Kidney (tissue), 14 donors: ENCODE measurements around the gene NYAP2. TPM values are rescaled to one million over a fixed set of nuclear protein-coding genes. Genes with fewer than 3 reads are reported as not detected.

Experiments used
- DNase-seq, 5 donors: peaks; one replicate each; pipeline ENCODE4 v3.0.0-alpha.2; 2013 to 2020
- FAIRE-seq: peaks from 2 replicates; lab custom pipeline; 2012; peaks lifted over from hg19 to GRCh38; lab: Jason Lieb, UNC
- H3K27ac ChIP-seq, 2 donors: one replicate each; pipeline ENCODE4 v1.7.0; 2013; ENCODE audit warnings: low read depth in 2 of 2, low read length in 2 of 2, inconsistent platforms in 1 of 2
- H3K27me3 ChIP-seq: one replicate; pipeline ENCODE4 v1.7.1; 2013; ENCODE audit warnings: low read length, inconsistent platforms; ENCODE audit not compliant: control insufficient read depth, insufficient read depth
- H3K36me3 ChIP-seq, 3 donors: one replicate each; pipeline versions ENCODE4 v1.7.0 to v1.7.1; 2013; ENCODE audit warnings: low read length in 3 of 3, control low read depth in 1 of 3, inconsistent platforms in 1 of 3; ENCODE audit not compliant: insufficient read depth in 3 of 3, control insufficient read depth in 2 of 3
- H3K4me1 ChIP-seq, 3 donors: one replicate each; pipeline versions ENCODE4 v1.7.0 to v1.7.1; 2013; ENCODE audit warnings: low read length in 3 of 3, inconsistent platforms in 1 of 3, low read depth in 1 of 3; ENCODE audit not compliant: control insufficient read depth in 2 of 3, insufficient read depth in 2 of 3
- H3K4me3 ChIP-seq, 3 donors: one replicate each; pipeline versions ENCODE4 v1.7.0 to v1.8.1; 2013; ENCODE audit warnings: low read length in 3 of 3, control low read depth in 1 of 3, inconsistent platforms in 1 of 3
- H3K9ac ChIP-seq, 3 donors: one replicate each; pipeline versions ENCODE4 v1.7.0 to v1.7.1; 2013; ENCODE audit warnings: low read length in 3 of 3, control low read depth in 1 of 3, inconsistent platforms in 1 of 3
- H3K9me3 ChIP-seq, 3 donors: one replicate each; pipeline versions ENCODE4 v1.7.0 to v1.7.1; 2013; ENCODE audit warnings: low read length in 3 of 3, control low read depth in 1 of 3, inconsistent platforms in 1 of 3; ENCODE audit not compliant: control insufficient read depth in 2 of 3, insufficient read depth in 1 of 3
- CTCF ChIP-seq: IDR thresholded peaks from 3 replicates; pipeline ENCODE4 v1.5.1; 2012; ENCODE audit warnings: mild to moderate bottlenecking, moderate library complexity, borderline replicate concordance; ENCODE audit not compliant: insufficient read depth; ENCODE audit errors: extremely low read depth
- intact Hi-C: fragments of 100-400 bp; cut with DNase I; formaldehyde crosslinking; loops from one replicate; pipeline ENCODE4 v1.11.1; 2022
- polyA plus RNA-seq: library from polyadenylated mRNA; stranded (reverse); fragments of 350-450 nt; fragmentation: Illumina TruSeq; extraction: RNeasy Lipid Tissue Mini Kit (QIAGEN cat#74804); gene quantifications from one replicate; pipeline ENCODE4 v1.2.3, GENCODE V29; 2014; ENCODE audit warnings: low read depth, low replicate concordance; ENCODE audit not compliant: insufficient read depth
- total RNA-seq: library from RNA; stranded (reverse); fragmentation: NEBNext Ultra II Directional; extraction: Animal tissue kit (Norgen Biotek cat#: 25700); gene quantifications from one replicate; pipeline ENCODE4 v1.2.1, GENCODE V29; 2021
- donor health status: control.
- donor health status: control.
- donor health status: control.
- donor health status: control.
- donor health status: control.
- donor health status: DM: yes; HTN: yes; CAD: no.
- donor health status: Normal renal cell carcinoma (clear cell type).

NYAP2 gene
- total and polyA plus RNA-seq, 2 donors from 2014 or later = 0.66 TPM; not detected in 1

- DNase-seq (peak; percentile 62 to 80 (median 65)), FAIRE-seq (peak; percentile 85)
- peak; percentile 84 for TF ChIP-seq CTCF
- Histone ChIP-seq H3K27me3 (no peaks in the 10 kb centered on the region), H3K9ac (no peak overlapping the region), H3K9me3 (no peaks in the 10 kb centered on the region), H3K4me3 (no peak overlapping the region), H3K27ac (no peak overlapping the region), H3K36me3 (no peaks in the 10 kb centered on the region), H3K4me1 (no peaks in the 10 kb centered on the region)
- intact Hi-C loops = loop anchor here (10.0 kb wide), 1 partner anchor 536 kb away; no protein-coding TSS in a partner anchor
Measured at GRCh38 chr2:225660262-225661131, 261.0 kb downstream of the NYAP2 start.

- no peak for DNase-seq
- Histone ChIP-seq H3K9me3 (no peaks in the 10 kb centered on the region), H3K27ac (no peak overlapping the region), H3K27me3 (no peaks in the 10 kb centered on the region), H3K9ac (no peak overlapping the region), H3K4me3 (no peak overlapping the region), H3K4me1 (no peaks in the 10 kb centered on the region), H3K36me3 (no peaks in the 10 kb centered on the region)
- FAIRE-seq = no peak
- intact Hi-C loops = loop anchor here (10.0 kb wide), 1 partner anchor 537 kb away; no protein-coding TSS in a partner anchor
- no peak for TF ChIP-seq CTCF
Measured at GRCh38 chr2:225662101-225662500, 262.6 kb downstream of the NYAP2 start.

- FAIRE-seq = no peak
- intact Hi-C loops = loop anchor here (10.0 kb wide), 1 partner anchor 543 kb away; no protein-coding TSS in a partner anchor
- H3K9me3 ChIP-seq = no peaks in the 10 kb centered on the region
Measured at GRCh38 chr2:225667445-225667844, 267.9 kb downstream of the NYAP2 start.

More at GRCh38 chr2:225667445-225667844, 267.9 kb downstream of the NYAP2 start:
- no peak for DNase-seq
- TF ChIP-seq CTCF = no peak
- Histone ChIP-seq H3K27ac (no peak overlapping the region), H3K4me1 (no peaks in the 10 kb centered on the region), H3K9ac (no peak overlapping the region), H3K36me3 (no peaks in the 10 kb centered on the region), H3K4me3 (no peak overlapping the region), H3K27me3 (no peaks in the 10 kb centered on the region)
